WTC11 (cell line): ENCODE results near the gene BRIX1. TPM values are rescaled to one million over a fixed set of nuclear protein-coding genes. Genes with fewer than 3 reads are reported as not detected.

ENCODE experiments used
- ATAC-seq: fragments of 200-7000 bp; cut with Tn5 transposase; 2 replicates; pipeline ENCODE4 v1.10.0; 2021; ENCODE audit warnings: mild to moderate bottlenecking, moderate library complexity
- CTCF ChIA-PET: fragments of 300-600 bp; sonication (Branson Sonifier 250); formaldehyde crosslinking; loops from one replicate; lab custom pipeline; 2021; ENCODE audit warnings: antibody characterized with exemption; lab: Charles Lee
- POLR2A ChIA-PET: fragments of 350-600 bp; sonication (Branson Sonifier 250); formaldehyde crosslinking; loops from one replicate; lab custom pipeline; 2021; ENCODE audit warnings: antibody characterized with exemption; lab: Charles Lee
- DNase-seq: peaks from one replicate; pipeline ENCODE4 v3.0.0; 2021; ENCODE audit warnings: low spot score
- H3K27ac Mint-ChIP-seq: 2 replicates; pipeline ENCODE4 v1.8.0; 2021; ENCODE audit warnings: mixed read lengths
- H3K27me3 Mint-ChIP-seq: 2 replicates; pipeline ENCODE4 v1.8.0; 2021; ENCODE audit warnings: low read depth, mild to moderate bottlenecking, moderate library complexity, mixed read lengths
- H3K36me3 Mint-ChIP-seq: 2 replicates; pipeline ENCODE4 v1.8.0; 2021; ENCODE audit warnings: mixed read lengths
- H3K4me1 Mint-ChIP-seq: 2 replicates; pipeline ENCODE4 v1.8.0; 2022; ENCODE audit warnings: mixed read lengths
- H3K4me3 Mint-ChIP-seq: 2 replicates; pipeline ENCODE4 v1.8.0; 2021; ENCODE audit warnings: mild to moderate bottlenecking, moderate library complexity, mixed read lengths
- H3K9me3 Mint-ChIP-seq: 2 replicates; pipeline ENCODE4 v1.8.0; 2021; ENCODE audit warnings: mixed read lengths
- ARID4B ChIP-seq: sonication (generic); formaldehyde crosslinking; IDR thresholded peaks from 2 replicates; pipeline ENCODE4 v1.8.0; 2023; ENCODE audit warnings: missing genetic modification reagents, mild to moderate bottlenecking, borderline replicate concordance
- CREM ChIP-seq: sonication (generic); formaldehyde crosslinking; IDR thresholded peaks from 2 replicates; pipeline ENCODE4 v1.8.1; 2022; ENCODE audit warnings: mild to moderate bottlenecking, missing genetic modification reagents, moderate library complexity
- ELF4 ChIP-seq: sonication (generic); formaldehyde crosslinking; IDR thresholded peaks from 2 replicates; pipeline ENCODE4 v1.8.1; 2022; ENCODE audit warnings: low read depth, mild to moderate bottlenecking, moderate library complexity, missing genetic modification reagents
- ETV6 ChIP-seq: sonication (generic); formaldehyde crosslinking; IDR thresholded peaks from 2 replicates; pipeline ENCODE4 v1.8.1; 2022; ENCODE audit warnings: mild to moderate bottlenecking, missing genetic modification reagents
- JAZF1 ChIP-seq: fragments of 250-450 bp; sonication (Bioruptor Pico); IDR thresholded peaks from 2 replicates; pipeline ENCODE4 v1.9.0; 2021; ENCODE audit warnings: moderate library complexity, mild to moderate bottlenecking, inconsistent platforms
- MAX ChIP-seq: sonication (generic); formaldehyde crosslinking; IDR thresholded peaks from 2 replicates; pipeline ENCODE4 v1.8.0; 2022; ENCODE audit warnings: mild to moderate bottlenecking, missing genetic modification reagents
- MYBL2 ChIP-seq: sonication (generic); formaldehyde crosslinking; IDR thresholded peaks from 2 replicates; pipeline ENCODE4 v1.8.1; 2023; ENCODE audit warnings: mild to moderate bottlenecking, moderate library complexity, missing genetic modification reagents
- NR3C1 ChIP-seq: sonication (generic); formaldehyde crosslinking; conservative IDR thresholded peaks from 2 replicates; pipeline ENCODE4 v1.8.1; 2023; ENCODE audit warnings: low read depth, mild to moderate bottlenecking, missing genetic modification reagents
- PRDM15 ChIP-seq: sonication (generic); formaldehyde crosslinking; IDR thresholded peaks from 2 replicates; pipeline ENCODE4 v1.8.0; 2022; ENCODE audit warnings: missing genetic modification reagents
- SMAD3 ChIP-seq: sonication (generic); formaldehyde crosslinking; IDR thresholded peaks from 2 replicates; pipeline ENCODE4 v1.8.0; 2022; ENCODE audit warnings: missing genetic modification reagents, mild to moderate bottlenecking, borderline replicate concordance
- ZNF232 ChIP-seq: sonication (generic); formaldehyde crosslinking; IDR thresholded peaks from 2 replicates; pipeline ENCODE4 v1.8.0; 2022; ENCODE audit warnings: mild to moderate bottlenecking, missing genetic modification reagents
- ZNF532 ChIP-seq: fragments of 250-450 bp; sonication (Bioruptor Pico); IDR thresholded peaks from 2 replicates; pipeline ENCODE4 v1.9.0; 2021; ENCODE audit warnings: mild to moderate bottlenecking, borderline replicate concordance
- ZNF671 ChIP-seq: fragments of 250-450 bp; sonication (Bioruptor Pico); IDR thresholded peaks from 2 replicates; pipeline ENCODE4 v1.8.0; 2021; ENCODE audit warnings: mild to moderate bottlenecking
- total RNA-seq: library from RNA; stranded (reverse); gene quantifications from 3 replicates; pipeline ENCODE4 v1.2.3, GENCODE V29; 2021
- TF ChIP-seq, protein P1 (sequence below): sonication (generic); formaldehyde crosslinking; IDR thresholded peaks from 2 replicates; pipeline ENCODE4 v1.8.0; 2022; ENCODE audit warnings: mild to moderate bottlenecking, missing genetic modification reagents
- TF ChIP-seq, protein P2 (sequence below): fragments of 250-450 bp; sonication (Bioruptor Pico); IDR thresholded peaks from 2 replicates; pipeline ENCODE4 v2.1.2; 2022; ENCODE audit warnings: mild to moderate bottlenecking, moderate library complexity
- TF ChIP-seq, protein P3 (sequence below): sonication (generic); formaldehyde crosslinking; IDR thresholded peaks from 2 replicates; pipeline ENCODE4 v1.8.1; 2023; ENCODE audit warnings: mild to moderate bottlenecking, missing genetic modification reagents, moderate library complexity
- TF ChIP-seq, protein P4 (sequence below): sonication (generic); formaldehyde crosslinking; IDR thresholded peaks from 2 replicates; pipeline ENCODE4 v1.8.0; 2022; ENCODE audit warnings: mild to moderate bottlenecking, missing genetic modification reagents

Gene BRIX1
- total RNA-seq, 1 experiment from 2014 or later, result 57.3 TPM

DNA sequence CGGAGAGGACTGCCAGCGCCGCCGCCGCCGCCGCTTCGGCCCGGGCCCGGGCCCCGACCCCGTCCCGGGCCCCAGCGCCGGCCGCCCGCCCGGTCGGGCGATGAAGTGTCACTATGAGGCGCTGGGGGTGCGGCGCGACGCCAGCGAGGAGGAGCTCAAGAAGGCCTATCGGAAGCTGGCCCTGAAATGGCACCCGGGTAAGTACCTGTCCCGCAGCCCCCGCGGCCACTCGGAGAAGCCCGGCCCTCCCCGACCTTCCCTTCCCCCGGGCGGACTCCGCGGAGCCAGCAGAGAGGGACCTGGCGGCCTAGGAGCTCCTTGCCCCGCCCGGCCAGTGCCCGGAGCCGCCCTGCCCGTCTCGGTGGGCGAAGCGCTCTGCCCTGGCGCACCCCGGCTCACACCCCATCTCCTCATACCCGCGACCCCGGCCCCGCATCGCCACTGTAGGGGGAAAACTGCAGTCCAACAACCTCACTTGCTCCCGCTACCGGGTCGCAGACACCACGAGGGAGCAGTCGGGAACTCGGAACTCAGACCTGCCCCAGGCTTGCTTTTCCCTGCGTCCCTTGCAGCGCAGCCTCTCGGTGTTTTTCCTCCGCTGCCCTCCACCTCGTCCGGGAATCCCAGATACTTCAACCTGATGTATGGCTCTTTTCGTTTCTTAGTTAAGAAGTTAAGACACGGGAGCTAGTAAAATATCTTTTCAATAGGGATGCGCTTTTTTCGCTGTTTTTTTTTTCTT, 14.4 kb downstream of the BRIX1 start (continued):
- TF ChIP-seq PRDM15 (CRISPR knock-in tag) (0 out of 2 replicates have a peak, but pooled peaks have one; percentile 8), ARID4B (CRISPR knock-in tag) (0 out of 2 replicates have a peak, but pooled peaks have one; percentile 28), NR3C1 (CRISPR knock-in tag) (no peak), CREM (no peak), ETV6 (CRISPR knock-in tag) (no peak)
- TF ChIP-seq, protein P1, sequence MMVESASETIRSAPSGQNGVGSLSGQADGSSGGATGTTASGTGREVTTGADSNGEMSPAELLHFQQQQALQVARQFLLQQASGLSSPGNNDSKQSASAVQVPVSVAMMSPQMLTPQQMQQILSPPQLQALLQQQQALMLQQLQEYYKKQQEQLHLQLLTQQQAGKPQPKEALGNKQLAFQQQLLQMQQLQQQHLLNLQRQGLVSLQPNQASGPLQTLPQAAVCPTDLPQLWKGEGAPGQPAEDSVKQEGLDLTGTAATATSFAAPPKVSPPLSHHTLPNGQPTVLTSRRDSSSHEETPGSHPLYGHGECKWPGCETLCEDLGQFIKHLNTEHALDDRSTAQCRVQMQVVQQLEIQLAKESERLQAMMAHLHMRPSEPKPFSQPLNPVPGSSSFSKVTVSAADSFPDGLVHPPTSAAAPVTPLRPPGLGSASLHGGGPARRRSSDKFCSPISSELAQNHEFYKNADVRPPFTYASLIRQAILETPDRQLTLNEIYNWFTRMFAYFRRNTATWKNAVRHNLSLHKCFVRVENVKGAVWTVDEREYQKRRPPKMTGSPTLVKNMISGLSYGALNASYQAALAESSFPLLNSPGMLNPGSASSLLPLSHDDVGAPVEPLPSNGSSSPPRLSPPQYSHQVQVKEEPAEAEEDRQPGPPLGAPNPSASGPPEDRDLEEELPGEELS (CRISPR knock-in tag), result peak; percentile 16; the same call in 1 of the 2 replicates
- TF ChIP-seq, protein P2, sequence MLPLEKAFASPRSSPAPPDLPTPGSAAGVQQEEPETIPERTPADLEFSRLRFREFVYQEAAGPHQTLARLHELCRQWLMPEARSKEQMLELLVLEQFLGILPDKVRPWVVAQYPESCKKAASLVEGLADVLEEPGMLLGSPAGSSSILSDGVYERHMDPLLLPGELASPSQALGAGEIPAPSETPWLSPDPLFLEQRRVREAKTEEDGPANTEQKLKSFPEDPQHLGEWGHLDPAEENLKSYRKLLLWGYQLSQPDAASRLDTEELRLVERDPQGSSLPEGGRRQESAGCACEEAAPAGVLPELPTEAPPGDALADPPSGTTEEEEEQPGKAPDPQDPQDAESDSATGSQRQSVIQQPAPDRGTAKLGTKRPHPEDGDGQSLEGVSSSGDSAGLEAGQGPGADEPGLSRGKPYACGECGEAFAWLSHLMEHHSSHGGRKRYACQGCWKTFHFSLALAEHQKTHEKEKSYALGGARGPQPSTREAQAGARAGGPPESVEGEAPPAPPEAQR (CRISPR knock-in tag), result no peak

DNA sequence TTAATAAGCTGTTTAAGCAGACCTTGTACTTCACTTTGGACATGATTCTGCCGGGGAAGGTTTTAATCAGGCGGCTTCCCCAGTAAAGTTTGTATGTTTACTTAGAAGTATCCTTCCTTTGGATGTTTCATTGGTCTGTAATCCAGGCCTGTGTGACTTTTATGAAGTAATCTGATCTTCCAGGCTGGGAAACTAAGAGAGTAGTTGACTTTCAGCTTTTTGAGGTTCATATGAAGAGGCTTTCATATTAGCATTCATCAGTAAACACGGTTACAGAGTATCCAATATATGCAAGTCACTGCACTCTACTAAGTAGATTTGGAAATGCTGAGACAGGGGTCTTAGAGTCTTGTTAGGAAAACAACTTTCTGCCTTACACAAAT, 14.9 kb downstream of the BRIX1 start:
- peaks cover 19% of the 10 kb centered on the region for H3K4me1 Mint-ChIP-seq
- no peak for ATAC-seq
- POLR2A ChIA-PET, result interaction anchor here (0.7 to 3.2 kb wide), 4 partner anchors 15 to 456 kb away, joined by 3 to 59 read pairs (median 10); partner anchors contain the start of genes BRIX1, RAD1 and TTC23L
- no peaks in the 10 kb centered on the region for H3K9me3 Mint-ChIP-seq
- no peaks in the 10 kb centered on the region for H3K27me3 Mint-ChIP-seq
- CTCF ChIA-PET, result interaction anchor here (1.9 to 2.8 kb wide), 4 partner anchors 15 to 456 kb away, joined by 8 to 19 read pairs (median 14); partner anchors contain the start of genes BRIX1 and RAD1
- H3K27ac Mint-ChIP-seq, result peak overlapping the region; percentile 98
- peak overlapping the region; percentile 97 for H3K4me3 Mint-ChIP-seq
- DNase-seq, result no peak
- peaks cover 24% of the 10 kb centered on the region for H3K36me3 Mint-ChIP-seq
- TF ChIP-seq, protein P3, sequence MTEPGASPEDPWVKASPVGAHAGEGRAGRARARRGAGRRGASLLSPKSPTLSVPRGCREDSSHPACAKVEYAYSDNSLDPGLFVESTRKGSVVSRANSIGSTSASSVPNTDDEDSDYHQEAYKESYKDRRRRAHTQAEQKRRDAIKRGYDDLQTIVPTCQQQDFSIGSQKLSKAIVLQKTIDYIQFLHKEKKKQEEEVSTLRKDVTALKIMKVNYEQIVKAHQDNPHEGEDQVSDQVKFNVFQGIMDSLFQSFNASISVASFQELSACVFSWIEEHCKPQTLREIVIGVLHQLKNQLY (CRISPR knock-in tag), result no peak
- TF ChIP-seq, protein P4, sequence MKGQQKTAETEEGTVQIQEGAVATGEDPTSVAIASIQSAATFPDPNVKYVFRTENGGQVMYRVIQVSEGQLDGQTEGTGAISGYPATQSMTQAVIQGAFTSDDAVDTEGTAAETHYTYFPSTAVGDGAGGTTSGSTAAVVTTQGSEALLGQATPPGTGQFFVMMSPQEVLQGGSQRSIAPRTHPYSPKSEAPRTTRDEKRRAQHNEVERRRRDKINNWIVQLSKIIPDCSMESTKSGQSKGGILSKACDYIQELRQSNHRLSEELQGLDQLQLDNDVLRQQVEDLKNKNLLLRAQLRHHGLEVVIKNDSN, result no peak
- TF ChIP-seq ZNF232 (CRISPR knock-in tag), result no peak
- TF ChIP-seq ZNF671 (CRISPR knock-in tag), result no peak
- TF ChIP-seq JAZF1 (CRISPR knock-in tag), result no peak
- no peak for TF ChIP-seq MYBL2 (CRISPR knock-in tag)
- no peak for TF ChIP-seq ZNF532 (CRISPR knock-in tag)
- TF ChIP-seq ELF4 (CRISPR knock-in tag), result no peak
- TF ChIP-seq SMAD3 (CRISPR knock-in tag), result no peak
- TF ChIP-seq MAX (CRISPR knock-in tag), result no peak
